ENCODE results near the gene OBSCN.

- TF ChIP-seq CTCF (IDR thresholded peaks at IDR 0.05) (no peak), ZFX (IDR thresholded peaks at IDR 0.05; ENCODE audit: borderline replicate concordance) (no peak)
Measured at GRCh38 chr1:228414511-228415211, 206.8 kb downstream of the OBSCN start.

All from 22Rv1 (cell line).